ENCODE data around the gene IFNAR1. TPM values are rescaled to one million over a fixed set of nuclear protein-coding genes. Genes with fewer than 3 reads are reported as not detected.
"Not testable (repeated sequence)": the region's sequence is repeated elsewhere in the genome, so short reads cannot be mapped to it uniquely, and the experiment has no call there.

IFNAR1 gene
- polyA plus RNA-seq, 1 donor, result 26.7 TPM

GRCh38 chr21:33372582-33372981 lies 47.8 kb downstream of the IFNAR1 start:
- Histone ChIP-seq H3K4me3 (ENCODE audit: low read length) (no peak overlapping the region), H3K36me3 (ENCODE audit: control insufficient read depth, insufficient read depth, low read length) (no peaks in the 10 kb centered on the region), H3K9me3 (ENCODE audit: control insufficient read depth, low read depth, low read length) (peaks cover 4% of the 10 kb centered on the region), H3K27ac (ENCODE audit: low read length) (no peak overlapping the region), H3K27me3 (ENCODE audit: control insufficient read depth, insufficient read depth, low read length) (no peaks in the 10 kb centered on the region), H3K4me1 (ENCODE audit: control insufficient read depth, insufficient read depth, low read length) (peaks cover 11% of the 10 kb centered on the region)
- no peak for DNase-seq
- WGBS (ENCODE audit: insufficient coverage, low lambda C conversion rate), result no CpG with 5 or more reads among the region's 12 CpGs

- Histone ChIP-seq H3K27ac (ENCODE audit: low read length) (peak overlapping the region; percentile 18), H3K9me3 (ENCODE audit: control insufficient read depth, low read depth, low read length) (peaks cover 3% of the 10 kb centered on the region), H3K27me3 (ENCODE audit: control insufficient read depth, insufficient read depth, low read length) (no peaks in the 10 kb centered on the region), H3K4me1 (ENCODE audit: control insufficient read depth, insufficient read depth, low read length) (peaks cover 11% of the 10 kb centered on the region), H3K4me3 (ENCODE audit: low read length) (no peak overlapping the region), H3K36me3 (ENCODE audit: control insufficient read depth, insufficient read depth, low read length) (no peaks in the 10 kb centered on the region)
- DNase-seq, result no peak
- no CpG with 5 or more reads among the region's 2 CpGs for WGBS (ENCODE audit: insufficient coverage, low lambda C conversion rate)
Observed at GRCh38 chr21:33373451-33373850, 48.7 kb downstream of the IFNAR1 start.

DNA sequence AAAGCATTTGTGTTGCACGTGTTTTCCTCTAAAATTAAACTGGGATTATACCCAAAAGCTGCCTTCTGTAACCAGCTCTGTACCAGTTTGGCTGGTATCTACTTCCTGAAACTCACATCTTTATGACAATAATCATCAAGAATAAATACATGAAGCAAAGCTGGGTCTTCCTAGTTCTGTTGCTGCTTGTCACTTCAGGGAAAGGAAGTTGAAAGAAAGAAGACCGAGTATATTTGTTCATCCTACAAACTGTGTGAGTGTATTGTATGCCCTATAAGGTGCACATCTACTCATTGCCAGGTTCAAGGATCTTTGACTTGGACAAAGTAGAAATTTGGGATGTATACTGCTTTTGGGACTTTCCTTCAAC lies 49.3 kb downstream of the IFNAR1 start:
- 100% methylated on average over 1 of the region's 2 CpGs for WGBS (ENCODE audit: insufficient coverage, low lambda C conversion rate)

GRCh38 chr21:33374450-33375096 lies 49.8 kb downstream of the IFNAR1 start:
- Histone ChIP-seq H3K36me3 (ENCODE audit: control insufficient read depth, insufficient read depth, low read length) (no peaks in the 10 kb centered on the region), H3K27me3 (ENCODE audit: control insufficient read depth, insufficient read depth, low read length) (no peaks in the 10 kb centered on the region), H3K4me1 (ENCODE audit: control insufficient read depth, insufficient read depth, low read length) (peaks cover 11% of the 10 kb centered on the region), H3K9me3 (ENCODE audit: control insufficient read depth, low read depth, low read length) (no peaks in the 10 kb centered on the region), H3K27ac (ENCODE audit: low read length) (peak overlapping the region; percentile 58), H3K4me3 (ENCODE audit: low read length) (no peak overlapping the region)
- WGBS (ENCODE audit: insufficient coverage, low lambda C conversion rate), result no CpG with 5 or more reads among the region's 4 CpGs
- peak; percentile 65 to 81 for DNase-seq

More for the DNA sequence above, 49.3 kb downstream of the IFNAR1 start:
- H3K27ac ChIP-seq (ENCODE audit: low read length), result peak overlapping the region; percentile 58
- H3K27me3 ChIP-seq (ENCODE audit: control insufficient read depth, insufficient read depth, low read length), result no peaks in the 10 kb centered on the region
- no peaks in the 10 kb centered on the region for H3K9me3 ChIP-seq (ENCODE audit: control insufficient read depth, low read depth, low read length)
- no peaks in the 10 kb centered on the region for H3K36me3 ChIP-seq (ENCODE audit: control insufficient read depth, insufficient read depth, low read length)
- DNase-seq, result no peak
- no peak overlapping the region for H3K4me3 ChIP-seq (ENCODE audit: low read length)
- H3K4me1 ChIP-seq (ENCODE audit: control insufficient read depth, insufficient read depth, low read length), result peaks cover 11% of the 10 kb centered on the region

- Histone ChIP-seq H3K27ac (ENCODE audit: low read length) (peak overlapping the region; percentile 39), H3K4me3 (ENCODE audit: low read length) (no peak overlapping the region), H3K27me3 (ENCODE audit: control insufficient read depth, insufficient read depth, low read length) (no peaks in the 10 kb centered on the region), H3K36me3 (ENCODE audit: control insufficient read depth, insufficient read depth, low read length) (no peaks in the 10 kb centered on the region), H3K9me3 (ENCODE audit: control insufficient read depth, low read depth, low read length) (no peaks in the 10 kb centered on the region), H3K4me1 (ENCODE audit: control insufficient read depth, insufficient read depth, low read length) (peaks cover 11% of the 10 kb centered on the region)
- DNase-seq, result no peak
- 80% methylated on average over 1 of the region's 5 CpGs for WGBS (ENCODE audit: insufficient coverage, low lambda C conversion rate)
Observed at GRCh38 chr21:33375101-33375644, 50.4 kb downstream of the IFNAR1 start.

DNA sequence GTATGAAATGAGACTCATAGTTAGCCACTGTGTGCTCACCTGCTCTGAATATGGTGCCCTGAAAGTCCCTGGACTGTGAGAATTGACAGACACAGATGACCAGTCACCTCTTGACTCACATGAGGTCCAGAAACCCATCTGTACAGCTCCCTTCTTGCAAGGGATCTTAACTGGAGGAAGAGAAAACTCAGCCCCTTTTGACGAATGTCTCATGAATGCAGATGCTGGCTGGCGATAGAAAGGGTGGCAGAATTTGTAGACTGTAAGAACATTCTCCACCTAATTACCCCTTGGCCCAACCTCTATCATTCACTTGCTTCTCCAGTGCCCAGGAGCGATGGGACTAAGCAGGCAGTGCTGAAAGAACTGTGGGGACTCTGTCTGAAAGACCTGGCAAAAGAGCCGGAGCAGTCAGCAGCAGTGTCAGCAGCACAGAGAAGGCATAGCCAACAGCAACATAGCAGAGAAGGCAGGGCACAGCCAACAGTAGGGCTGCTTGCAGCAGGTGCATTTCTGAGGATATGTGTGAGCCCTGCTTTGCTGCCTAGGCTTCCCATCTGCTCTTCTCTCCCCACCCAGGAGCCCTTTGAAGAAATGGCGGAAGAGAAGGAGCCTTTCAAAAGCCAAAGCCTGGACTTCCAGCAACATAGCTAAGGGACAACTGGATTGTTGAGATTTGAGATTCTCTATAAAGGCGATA lies 52.6 kb downstream of the IFNAR1 start:
- Histone ChIP-seq H3K4me3 (ENCODE audit: low read length) (no peak overlapping the region), H3K27ac (ENCODE audit: low read length) (no peak overlapping the region), H3K27me3 (ENCODE audit: control insufficient read depth, insufficient read depth, low read length) (no peaks in the 10 kb centered on the region), H3K36me3 (ENCODE audit: control insufficient read depth, insufficient read depth, low read length) (no peaks in the 10 kb centered on the region), H3K9me3 (ENCODE audit: control insufficient read depth, low read depth, low read length) (no peaks in the 10 kb centered on the region), H3K4me1 (ENCODE audit: control insufficient read depth, insufficient read depth, low read length) (peaks cover 11% of the 10 kb centered on the region)
- WGBS (ENCODE audit: insufficient coverage, low lambda C conversion rate), result no CpG with 5 or more reads among the region's 6 CpGs
- no peak for DNase-seq

- H3K27ac ChIP-seq (ENCODE audit: low read length), result no peak overlapping the region
- H3K4me1 ChIP-seq (ENCODE audit: control insufficient read depth, insufficient read depth, low read length), result peaks cover 14% of the 10 kb centered on the region
- no peaks in the 10 kb centered on the region for H3K9me3 ChIP-seq (ENCODE audit: control insufficient read depth, low read depth, low read length)
- H3K4me3 ChIP-seq (ENCODE audit: low read length), result no peak overlapping the region
- no peaks in the 10 kb centered on the region for H3K36me3 ChIP-seq (ENCODE audit: control insufficient read depth, insufficient read depth, low read length)
- no CpG with 5 or more reads among the region's 9 CpGs for WGBS (ENCODE audit: insufficient coverage, low lambda C conversion rate)
- DNase-seq, result no peak
- H3K27me3 ChIP-seq (ENCODE audit: control insufficient read depth, insufficient read depth, low read length), result no peaks in the 10 kb centered on the region
Observed at GRCh38 chr21:33378081-33378480, 53.3 kb downstream of the IFNAR1 start.

GRCh38 chr21:33379934-33380333 lies 55.2 kb downstream of the IFNAR1 start:
- not testable (repeated sequence) for H3K4me1 ChIP-seq (ENCODE audit: control insufficient read depth, insufficient read depth, low read length); H3K27me3 ChIP-seq (ENCODE audit: control insufficient read depth, insufficient read depth, low read length); DNase-seq; H3K36me3 ChIP-seq (ENCODE audit: control insufficient read depth, insufficient read depth, low read length); H3K4me3 ChIP-seq (ENCODE audit: low read length); H3K9me3 ChIP-seq (ENCODE audit: control insufficient read depth, low read depth, low read length)
- WGBS (ENCODE audit: insufficient coverage, low lambda C conversion rate), result no CpG with 5 or more reads among the region's 1 CpG
- peak overlapping the region; percentile 4 for H3K27ac ChIP-seq (ENCODE audit: low read length)

DNA sequence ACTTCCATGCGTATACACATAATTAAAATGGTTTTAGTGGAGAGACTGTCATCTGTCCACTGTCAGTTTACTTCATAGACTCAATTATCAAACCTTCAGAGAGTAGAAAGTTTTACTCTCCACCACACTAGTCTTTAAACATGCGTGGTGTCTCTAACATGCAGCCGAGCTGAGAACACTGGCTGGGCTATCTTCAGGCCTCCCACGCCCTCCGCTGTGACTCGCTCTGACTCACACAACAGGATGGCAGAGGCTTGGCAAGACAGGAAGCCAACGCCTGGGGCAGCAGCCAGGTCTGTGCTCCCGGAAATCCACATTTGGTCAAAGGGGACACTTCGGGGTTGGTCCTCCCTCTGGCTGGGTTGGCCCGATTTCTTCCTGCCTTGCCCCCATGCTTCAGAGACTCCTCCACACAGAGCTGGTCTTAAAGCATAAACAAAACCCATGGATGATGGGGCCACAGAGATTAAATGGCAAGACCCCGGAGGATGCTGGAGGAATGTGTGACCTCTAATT lies 55.8 kb downstream of the IFNAR1 start:
- H3K4me1 ChIP-seq (ENCODE audit: control insufficient read depth, insufficient read depth, low read length), result peaks cover 14% of the 10 kb centered on the region
- peak overlapping the region; percentile 4 for H3K27ac ChIP-seq (ENCODE audit: low read length)
- no peaks in the 10 kb centered on the region for H3K9me3 ChIP-seq (ENCODE audit: control insufficient read depth, low read depth, low read length)
- WGBS (ENCODE audit: insufficient coverage, low lambda C conversion rate), result 80% methylated on average over 1 of the region's 11 CpGs
- no peak overlapping the region for H3K4me3 ChIP-seq (ENCODE audit: low read length)
- H3K27me3 ChIP-seq (ENCODE audit: control insufficient read depth, insufficient read depth, low read length), result no peaks in the 10 kb centered on the region
- peak in 1 of 2 donors; percentile 73 for DNase-seq
- H3K36me3 ChIP-seq (ENCODE audit: control insufficient read depth, insufficient read depth, low read length), result no peaks in the 10 kb centered on the region

GRCh38 chr21:33381381-33381780 lies 56.6 kb downstream of the IFNAR1 start:
- not testable (repeated sequence) for H3K36me3 ChIP-seq (ENCODE audit: control insufficient read depth, insufficient read depth, low read length); DNase-seq; H3K27ac ChIP-seq (ENCODE audit: low read length); H3K4me3 ChIP-seq (ENCODE audit: low read length); H3K27me3 ChIP-seq (ENCODE audit: control insufficient read depth, insufficient read depth, low read length); H3K9me3 ChIP-seq (ENCODE audit: control insufficient read depth, low read depth, low read length)
- peaks cover 16% of the 10 kb centered on the region for H3K4me1 ChIP-seq (ENCODE audit: control insufficient read depth, insufficient read depth, low read length)
- WGBS (ENCODE audit: insufficient coverage, low lambda C conversion rate), result no CpG with 5 or more reads among the region's 6 CpGs

All from large intestine (tissue), 3 donors.